Memory B cell (primary cell): Measurements from ENCODE around the gene KCNMB3.
A peak's percentile ranks its signal among the peaks of the same experiment; 100 is the strongest.
"Not testable (repeated sequence)": the region's sequence is repeated elsewhere in the genome, so short reads cannot be mapped to it uniquely, and the experiment has no call there.

Experiments used
- ATAC-seq: fragments of 150-1000 bp; cut with Tn5 transposase; 2 replicates; pipeline ENCODE4 v1.10.0; 2021; ENCODE audit warnings: low read depth, mild to moderate bottlenecking, moderate library complexity
- DNase-seq, 2 donors: peaks; one replicate each; pipeline ENCODE4 v3.0.0; 2022; ENCODE audit warnings: low spot score in 2 of 2
- H3K27ac Mint-ChIP-seq: one replicate; pipeline ENCODE4 v1.8.0; 2022; ENCODE audit warnings: mild to moderate bottlenecking, moderate library complexity, mixed read lengths
- H3K27me3 Mint-ChIP-seq: one replicate; pipeline ENCODE4 v1.8.0; 2022; ENCODE audit warnings: mixed read lengths
- H3K36me3 Mint-ChIP-seq: one replicate; pipeline ENCODE4 v1.8.0; 2022; ENCODE audit warnings: mild to moderate bottlenecking, mixed read lengths
- H3K4me1 Mint-ChIP-seq: one replicate; pipeline ENCODE4 v1.8.0; 2022; ENCODE audit warnings: mixed read lengths
- H3K4me3 Mint-ChIP-seq: one replicate; pipeline ENCODE4 v1.8.0; 2022; ENCODE audit warnings: mild to moderate bottlenecking, moderate library complexity, mixed read lengths
- H3K9me3 Mint-ChIP-seq: one replicate; pipeline ENCODE4 v1.8.0; 2022; ENCODE audit warnings: mixed read lengths

Gene KCNMB3

GRCh38 chr3:179274434-179274833 lies 23.5 kb upstream of the KCNMB3 start:
- not testable (repeated sequence) for H3K4me3 Mint-ChIP-seq, H3K9me3 Mint-ChIP-seq, DNase-seq, H3K4me1 Mint-ChIP-seq, H3K27ac Mint-ChIP-seq, ATAC-seq, H3K27me3 Mint-ChIP-seq, H3K36me3 Mint-ChIP-seq

GRCh38 chr3:179272385-179272784 lies 21.5 kb upstream of the KCNMB3 start:
- H3K36me3 Mint-ChIP-seq, result no peaks in the 10 kb centered on the region
- peaks cover 12% of the 10 kb centered on the region for H3K4me1 Mint-ChIP-seq
- DNase-seq (no peak), ATAC-seq (no peak)
- no peak overlapping the region for H3K4me3 Mint-ChIP-seq
- H3K27ac Mint-ChIP-seq, result no peak overlapping the region
- no peaks in the 10 kb centered on the region for H3K9me3 Mint-ChIP-seq
- H3K27me3 Mint-ChIP-seq, result peaks cover 3% of the 10 kb centered on the region

- Mint-ChIP-seq H3K4me1 (peaks cover 32% of the 10 kb centered on the region), H3K27me3 (no peaks in the 10 kb centered on the region), H3K9me3 (no peaks in the 10 kb centered on the region), H3K4me3 (no peak overlapping the region), H3K27ac (peak overlapping the region; percentile 55), H3K36me3 (no peaks in the 10 kb centered on the region)
- ATAC-seq (no peak), DNase-seq (no peak)
Measured at GRCh38 chr3:179269152-179269707, 18.3 kb upstream of the KCNMB3 start.

- Mint-ChIP-seq H3K4me3 (no peak overlapping the region), H3K4me1 (peaks cover 32% of the 10 kb centered on the region), H3K27me3 (no peaks in the 10 kb centered on the region), H3K27ac (peak overlapping the region; percentile 55), H3K9me3 (no peaks in the 10 kb centered on the region), H3K36me3 (no peaks in the 10 kb centered on the region)
- no peak for DNase-seq
- no peak for ATAC-seq
Measured at GRCh38 chr3:179268400-179269051, 17.6 kb upstream of the KCNMB3 start.

GRCh38 chr3:179266701-179267211 lies 15.8 kb upstream of the KCNMB3 start:
- ATAC-seq (peak; percentile 82), DNase-seq (peak in 1 of 2 donors; percentile 25)
- peak overlapping the region; percentile 64 for H3K27ac Mint-ChIP-seq
- no peaks in the 10 kb centered on the region for H3K27me3 Mint-ChIP-seq
- H3K36me3 Mint-ChIP-seq, result no peaks in the 10 kb centered on the region
- H3K9me3 Mint-ChIP-seq, result no peaks in the 10 kb centered on the region
- peak overlapping the region; percentile 81 for H3K4me3 Mint-ChIP-seq
- peaks cover 31% of the 10 kb centered on the region for H3K4me1 Mint-ChIP-seq

GRCh38 chr3:179265875-179266274 lies 15.0 kb upstream of the KCNMB3 start:
- Mint-ChIP-seq H3K36me3 (no peaks in the 10 kb centered on the region), H3K27ac (peak overlapping the region; percentile 64), H3K4me1 (peaks cover 34% of the 10 kb centered on the region), H3K9me3 (no peaks in the 10 kb centered on the region), H3K4me3 (peak overlapping the region; percentile 81), H3K27me3 (no peaks in the 10 kb centered on the region)
- peak; percentile 29 for ATAC-seq
- DNase-seq, result no peak

- peak overlapping the region; percentile 64 for H3K27ac Mint-ChIP-seq
Measured at GRCh38 chr3:179265092-179265491, 14.2 kb upstream of the KCNMB3 start.

GRCh38 chr3:179264449-179264848 lies 13.5 kb upstream of the KCNMB3 start:
- H3K36me3 Mint-ChIP-seq, result peaks cover 8% of the 10 kb centered on the region
- no peaks in the 10 kb centered on the region for H3K27me3 Mint-ChIP-seq
- peaks cover 9% of the 10 kb centered on the region for H3K9me3 Mint-ChIP-seq
- no peak for DNase-seq
- H3K4me3 Mint-ChIP-seq, result no peak overlapping the region
- H3K27ac Mint-ChIP-seq, result peak overlapping the region; percentile 26
- ATAC-seq, result no peak
- peaks cover 46% of the 10 kb centered on the region for H3K4me1 Mint-ChIP-seq

More at GRCh38 chr3:179265092-179265491, 14.2 kb upstream of the KCNMB3 start:
- Mint-ChIP-seq H3K27me3 (no peaks in the 10 kb centered on the region), H3K9me3 (peaks cover 4% of the 10 kb centered on the region), H3K4me1 (peaks cover 40% of the 10 kb centered on the region), H3K4me3 (no peak overlapping the region), H3K36me3 (peaks cover 4% of the 10 kb centered on the region)
- DNase-seq (no peak), ATAC-seq (no peak)

GRCh38 chr3:179263134-179263533 lies 12.2 kb upstream of the KCNMB3 start:
- H3K27ac Mint-ChIP-seq, result no peak overlapping the region
- no peaks in the 10 kb centered on the region for H3K27me3 Mint-ChIP-seq
- ATAC-seq (no peak), DNase-seq (no peak)
- peaks cover 8% of the 10 kb centered on the region for H3K36me3 Mint-ChIP-seq
- H3K4me3 Mint-ChIP-seq, result no peak overlapping the region
- H3K4me1 Mint-ChIP-seq, result peaks cover 40% of the 10 kb centered on the region
- H3K9me3 Mint-ChIP-seq, result peaks cover 12% of the 10 kb centered on the region

- Mint-ChIP-seq H3K27ac (peak overlapping the region; percentile 77), H3K4me1 (peaks cover 33% of the 10 kb centered on the region), H3K9me3 (peaks cover 13% of the 10 kb centered on the region), H3K27me3 (no peaks in the 10 kb centered on the region), H3K4me3 (peak overlapping the region; percentile 81), H3K36me3 (peaks cover 10% of the 10 kb centered on the region)
- DNase-seq, result peak; percentile 58 to 62
- peak; percentile 88 for ATAC-seq
Measured at GRCh38 chr3:179260949-179261765, 10.2 kb upstream of the KCNMB3 start.

- Mint-ChIP-seq H3K27ac (peak overlapping the region; percentile 77), H3K9me3 (peaks cover 15% of the 10 kb centered on the region), H3K4me3 (peak overlapping the region; percentile 81), H3K36me3 (peaks cover 13% of the 10 kb centered on the region), H3K4me1 (peaks cover 29% of the 10 kb centered on the region)
- H3K27me3 Mint-ChIP-seq, ATAC-seq, DNase-seq: not testable (repeated sequence)
Measured at GRCh38 chr3:179259959-179260756, 9.2 kb upstream of the KCNMB3 start.

- Mint-ChIP-seq H3K4me3 (peak overlapping the region; percentile 2), H3K9me3 (peaks cover 15% of the 10 kb centered on the region), H3K36me3 (peaks cover 13% of the 10 kb centered on the region), H3K27me3 (no peaks in the 10 kb centered on the region), H3K4me1 (peaks cover 24% of the 10 kb centered on the region), H3K27ac (peak overlapping the region; percentile 77)
- ATAC-seq (no peak), DNase-seq (no peak)
Measured at GRCh38 chr3:179258820-179259219, 7.9 kb upstream of the KCNMB3 start.

- not testable (repeated sequence) for H3K4me3 Mint-ChIP-seq, ATAC-seq, DNase-seq, H3K27me3 Mint-ChIP-seq, H3K27ac Mint-ChIP-seq
- peaks cover 24% of the 10 kb centered on the region for H3K4me1 Mint-ChIP-seq
- H3K9me3 Mint-ChIP-seq, result peaks cover 15% of the 10 kb centered on the region
- H3K36me3 Mint-ChIP-seq, result peaks cover 13% of the 10 kb centered on the region
Measured at GRCh38 chr3:179257742-179258141, 6.8 kb upstream of the KCNMB3 start.
